ENCODE measurements around the gene SIM2.

Gene SIM2

GRCh38 chr21:36701756-36702621 is 3.1 kb downstream of the SIM2 start:
- DNase-seq, result no peak

GRCh38 chr21:36702622-36702968 is 3.7 kb downstream of the SIM2 start:
- DNase-seq, result no peak

- DNase-seq, result no peak
These were observed 4.2 kb downstream of the SIM2 start for GRCh38 chr21:36703123-36703522.

- no peak for DNase-seq
These were observed 4.8 kb downstream of the SIM2 start for GRCh38 chr21:36703626-36704280.

GRCh38 chr21:36704281-36704957 is 5.5 kb downstream of the SIM2 start:
- no peak for DNase-seq

- no peak for DNase-seq
These were observed 6.2 kb downstream of the SIM2 start for GRCh38 chr21:36704958-36705678.

GRCh38 chr21:36705679-36706481 is 7.0 kb downstream of the SIM2 start:
- DNase-seq, result no peak

- DNase-seq, result no peak
These were observed 7.6 kb downstream of the SIM2 start for GRCh38 chr21:36706482-36706852.

- DNase-seq, result no peak
These were observed 8.2 kb downstream of the SIM2 start for GRCh38 chr21:36706951-36707762.

- no peak for DNase-seq
These were observed 8.9 kb downstream of the SIM2 start for GRCh38 chr21:36707763-36708285.

GRCh38 chr21:36708286-36709029 is 9.5 kb downstream of the SIM2 start:
- DNase-seq, result no peak

GRCh38 chr21:36709030-36709867 is 10.3 kb downstream of the SIM2 start:
- DNase-seq, result no peak

- no peak for DNase-seq
These were observed 11.2 kb downstream of the SIM2 start for GRCh38 chr21:36709868-36710728.

- DNase-seq, result no peak
These were observed 11.8 kb downstream of the SIM2 start for GRCh38 chr21:36710729-36711048.

- DNase-seq, result no peak
These were observed 14.8 kb downstream of the SIM2 start for GRCh38 chr21:36713746-36714145.

GRCh38 chr21:36716387-36716786 is 17.5 kb downstream of the SIM2 start:
- no peak for DNase-seq

- no peak for DNase-seq
These were observed 17.9 kb downstream of the SIM2 start for GRCh38 chr21:36716836-36717235.

GRCh38 chr21:36717976-36718375 is 19.1 kb downstream of the SIM2 start:
- DNase-seq, result no peak

All from activated CD4-positive, alpha-beta T cell treated with anti-CD3 and anti-CD28 coated beads for 48 hours (primary cell).